Measurements from ENCODE around the gene KCTD11.
"Not testable (repeated sequence)": the region's sequence is repeated elsewhere in the genome, so short reads cannot be mapped to it uniquely, and the experiment has no call there.

Gene KCTD11

GRCh38 chr17:7363311-7363710 is 11.3 kb downstream of the KCTD11 start:
- no peak overlapping the region for H3K9ac ChIP-seq (ENCODE audit: low read length)
- no peaks in the 10 kb centered on the region for H3K9me3 ChIP-seq (ENCODE audit: control insufficient read depth, insufficient read depth, low read depth, low read length)
- no peak overlapping the region for H3K4me3 ChIP-seq (ENCODE audit: low read depth, low read length)
- no peaks in the 10 kb centered on the region for H3K36me3 ChIP-seq (ENCODE audit: control insufficient read depth, insufficient read depth, low read length)
- peaks cover 6% of the 10 kb centered on the region; the same call in 1 of the 2 replicates for H3K4me1 ChIP-seq (ENCODE audit: control insufficient read depth, insufficient read depth, low read length)
- no peak overlapping the region for H3K27ac ChIP-seq (ENCODE audit: low read depth, low read length)
- H3K27me3 ChIP-seq (ENCODE audit: control insufficient read depth, insufficient read depth, low read length), result no peaks in the 10 kb centered on the region

GRCh38 chr17:7365963-7366362 is 14.0 kb downstream of the KCTD11 start:
- not testable (repeated sequence) for H3K9me3 ChIP-seq (ENCODE audit: control insufficient read depth, insufficient read depth, low read depth, low read length); H3K27me3 ChIP-seq (ENCODE audit: control insufficient read depth, insufficient read depth, low read length); H3K9ac ChIP-seq (ENCODE audit: low read length); H3K27ac ChIP-seq (ENCODE audit: low read depth, low read length); H3K36me3 ChIP-seq (ENCODE audit: control insufficient read depth, insufficient read depth, low read length); H3K4me3 ChIP-seq (ENCODE audit: low read depth, low read length); H3K4me1 ChIP-seq (ENCODE audit: control insufficient read depth, insufficient read depth, low read length)

- H3K27me3 ChIP-seq (ENCODE audit: control insufficient read depth, insufficient read depth, low read length), result no peaks in the 10 kb centered on the region
- no peaks in the 10 kb centered on the region for H3K36me3 ChIP-seq (ENCODE audit: control insufficient read depth, insufficient read depth, low read length)
- no peak overlapping the region for H3K9ac ChIP-seq (ENCODE audit: low read length)
- no peak overlapping the region for H3K4me3 ChIP-seq (ENCODE audit: low read depth, low read length)
- peaks cover 8% of the 10 kb centered on the region; the same call in 1 of the 2 replicates for H3K4me1 ChIP-seq (ENCODE audit: control insufficient read depth, insufficient read depth, low read length)
- no peaks in the 10 kb centered on the region for H3K9me3 ChIP-seq (ENCODE audit: control insufficient read depth, insufficient read depth, low read depth, low read length)
- no peak overlapping the region for H3K27ac ChIP-seq (ENCODE audit: low read depth, low read length)
Measured at GRCh38 chr17:7367083-7367482, 15.1 kb downstream of the KCTD11 start.

- Histone ChIP-seq H3K27me3 (ENCODE audit: control insufficient read depth, insufficient read depth, low read length) (no peaks in the 10 kb centered on the region), H3K27ac (ENCODE audit: low read depth, low read length) (no peak overlapping the region), H3K4me3 (ENCODE audit: low read depth, low read length) (no peak overlapping the region), H3K36me3 (ENCODE audit: control insufficient read depth, insufficient read depth, low read length) (no peaks in the 10 kb centered on the region), H3K4me1 (ENCODE audit: control insufficient read depth, insufficient read depth, low read length) (peaks cover 8% of the 10 kb centered on the region; the same call in 1 of the 2 replicates), H3K9me3 (ENCODE audit: control insufficient read depth, insufficient read depth, low read depth, low read length) (no peaks in the 10 kb centered on the region), H3K9ac (ENCODE audit: low read length) (no peak overlapping the region)
Measured at GRCh38 chr17:7367918-7368598, 16.1 kb downstream of the KCTD11 start.

- H3K9me3 ChIP-seq (ENCODE audit: control insufficient read depth, insufficient read depth, low read depth, low read length); H3K27ac ChIP-seq (ENCODE audit: low read depth, low read length); H3K27me3 ChIP-seq (ENCODE audit: control insufficient read depth, insufficient read depth, low read length); H3K4me1 ChIP-seq (ENCODE audit: control insufficient read depth, insufficient read depth, low read length); H3K36me3 ChIP-seq (ENCODE audit: control insufficient read depth, insufficient read depth, low read length); H3K9ac ChIP-seq (ENCODE audit: low read length); H3K4me3 ChIP-seq (ENCODE audit: low read depth, low read length): not testable (repeated sequence)
Measured at GRCh38 chr17:7368599-7368994, 16.6 kb downstream of the KCTD11 start.

GRCh38 chr17:7369825-7370224 is 17.9 kb downstream of the KCTD11 start:
- H3K4me3 ChIP-seq (ENCODE audit: low read depth, low read length), result no peak overlapping the region
- H3K9ac ChIP-seq (ENCODE audit: low read length), result no peak overlapping the region
- H3K27me3 ChIP-seq (ENCODE audit: control insufficient read depth, insufficient read depth, low read length), result no peaks in the 10 kb centered on the region
- H3K36me3 ChIP-seq (ENCODE audit: control insufficient read depth, insufficient read depth, low read length), result no peaks in the 10 kb centered on the region
- H3K4me1 ChIP-seq (ENCODE audit: control insufficient read depth, insufficient read depth, low read length), result peaks cover 8% of the 10 kb centered on the region; the same call in 1 of the 2 replicates
- H3K27ac ChIP-seq (ENCODE audit: low read depth, low read length), result no peak overlapping the region
- H3K9me3 ChIP-seq (ENCODE audit: control insufficient read depth, insufficient read depth, low read depth, low read length), result no peaks in the 10 kb centered on the region

- no peaks in the 10 kb centered on the region for H3K27me3 ChIP-seq (ENCODE audit: control insufficient read depth, insufficient read depth, low read length)
- no peak overlapping the region for H3K27ac ChIP-seq (ENCODE audit: low read depth, low read length)
- no peaks in the 10 kb centered on the region for H3K36me3 ChIP-seq (ENCODE audit: control insufficient read depth, insufficient read depth, low read length)
- H3K4me3 ChIP-seq (ENCODE audit: low read depth, low read length), result no peak overlapping the region
- H3K9me3 ChIP-seq (ENCODE audit: control insufficient read depth, insufficient read depth, low read depth, low read length), result no peaks in the 10 kb centered on the region
- H3K9ac ChIP-seq (ENCODE audit: low read length), result no peak overlapping the region
- H3K4me1 ChIP-seq (ENCODE audit: control insufficient read depth, insufficient read depth, low read length), result peaks cover 8% of the 10 kb centered on the region; the same call in 1 of the 2 replicates
Measured at GRCh38 chr17:7370853-7371252, 18.9 kb downstream of the KCTD11 start.

- no peaks in the 10 kb centered on the region for H3K36me3 ChIP-seq (ENCODE audit: control insufficient read depth, insufficient read depth, low read length)
- H3K9me3 ChIP-seq (ENCODE audit: control insufficient read depth, insufficient read depth, low read depth, low read length), result peaks cover 4% of the 10 kb centered on the region; the same call in 1 of the 2 replicates
- H3K4me1 ChIP-seq (ENCODE audit: control insufficient read depth, insufficient read depth, low read length), result no peaks in the 10 kb centered on the region
- no peak overlapping the region for H3K27ac ChIP-seq (ENCODE audit: low read depth, low read length)
- no peak overlapping the region for H3K4me3 ChIP-seq (ENCODE audit: low read depth, low read length)
- no peak overlapping the region for H3K9ac ChIP-seq (ENCODE audit: low read length)
- peaks cover 4% of the 10 kb centered on the region; the same call in 1 of the 2 replicates for H3K27me3 ChIP-seq (ENCODE audit: control insufficient read depth, insufficient read depth, low read length)
Measured at GRCh38 chr17:7374353-7374752, 22.4 kb downstream of the KCTD11 start.

- Histone ChIP-seq H3K9me3 (ENCODE audit: control insufficient read depth, insufficient read depth, low read depth, low read length) (peaks cover 4% of the 10 kb centered on the region; the same call in 1 of the 2 replicates), H3K27ac (ENCODE audit: low read depth, low read length) (no peak overlapping the region), H3K36me3 (ENCODE audit: control insufficient read depth, insufficient read depth, low read length) (no peaks in the 10 kb centered on the region), H3K4me1 (ENCODE audit: control insufficient read depth, insufficient read depth, low read length) (peaks cover 20% of the 10 kb centered on the region), H3K4me3 (ENCODE audit: low read depth, low read length) (no peak overlapping the region), H3K27me3 (ENCODE audit: control insufficient read depth, insufficient read depth, low read length) (peaks cover 48% of the 10 kb centered on the region), H3K9ac (ENCODE audit: low read length) (no peak overlapping the region)
Measured at GRCh38 chr17:7379134-7379533, 27.2 kb downstream of the KCTD11 start.

GRCh38 chr17:7380321-7380720 is 28.4 kb downstream of the KCTD11 start:
- H3K4me1 ChIP-seq (ENCODE audit: control insufficient read depth, insufficient read depth, low read length), result peaks cover 26% of the 10 kb centered on the region
- H3K27me3 ChIP-seq (ENCODE audit: control insufficient read depth, insufficient read depth, low read length), result peaks cover 56% of the 10 kb centered on the region
- H3K9me3 ChIP-seq (ENCODE audit: control insufficient read depth, insufficient read depth, low read depth, low read length), result peaks cover 4% of the 10 kb centered on the region; the same call in 1 of the 2 replicates
- no peaks in the 10 kb centered on the region for H3K36me3 ChIP-seq (ENCODE audit: control insufficient read depth, insufficient read depth, low read length)
- no peak overlapping the region for H3K27ac ChIP-seq (ENCODE audit: low read depth, low read length)
- peak overlapping the region; percentile 46 for H3K9ac ChIP-seq (ENCODE audit: low read length)
- peak overlapping the region; percentile 62 for H3K4me3 ChIP-seq (ENCODE audit: low read depth, low read length)

- no peaks in the 10 kb centered on the region for H3K36me3 ChIP-seq (ENCODE audit: control insufficient read depth, insufficient read depth, low read length)
- H3K9me3 ChIP-seq (ENCODE audit: control insufficient read depth, insufficient read depth, low read depth, low read length), result peaks cover 4% of the 10 kb centered on the region; the same call in 1 of the 2 replicates
- peak within 1 kb of the TSS; percentile 46 for H3K9ac ChIP-seq (ENCODE audit: low read length)
- H3K4me1 ChIP-seq (ENCODE audit: control insufficient read depth, insufficient read depth, low read length), result peaks cover 26% of the 10 kb centered on the region
- peak within 1 kb of the TSS; percentile 62 for H3K4me3 ChIP-seq (ENCODE audit: low read depth, low read length)
- no peak within 1 kb of the TSS for H3K27ac ChIP-seq (ENCODE audit: low read depth, low read length)
- H3K27me3 ChIP-seq (ENCODE audit: control insufficient read depth, insufficient read depth, low read length), result peaks cover 56% of the 10 kb centered on the region
Measured at GRCh38 chr17:7380855-7381683, 29.1 kb downstream of the KCTD11 start, which contains the start of gene TNK1. TSS of gene TNK1 (plus strand) at chr17:7381089. CDS start at chr17:7382927, 1,838 bp downstream.

Data from HUES6 (cell line).